Ishikawa (cell line): ENCODE results near the gene GHRL.

Experiments used
- CEBPB ChIP-seq: IDR thresholded peaks from 2 replicates; pipeline ENCODE4 v1.6.1; 2012
- CREB1 ChIP-seq: IDR thresholded peaks from 2 replicates; pipeline ENCODE4 v1.6.1; 2012; ENCODE audit warnings: low read depth
- EGR1 ChIP-seq: IDR thresholded peaks from 2 replicates; pipeline ENCODE4 v1.6.1; 2012
- EP300 ChIP-seq: IDR thresholded peaks from 2 replicates; pipeline ENCODE4 v1.6.1; 2012; ENCODE audit warnings: borderline replicate concordance
- FOXM1 ChIP-seq: IDR thresholded peaks from 2 replicates; pipeline ENCODE4 v1.6.1; 2012; ENCODE audit warnings: low read depth, borderline replicate concordance
- NFIC ChIP-seq: IDR thresholded peaks from 2 replicates; pipeline ENCODE4 v1.6.1; 2012
- RAD21 ChIP-seq: IDR thresholded peaks from 2 replicates; pipeline ENCODE4 v1.6.1; 2012; ENCODE audit warnings: low read depth
- TAF1 ChIP-seq: IDR thresholded peaks from 2 replicates; pipeline ENCODE4 v1.6.1; 2012; ENCODE audit warnings: low read depth, mild to moderate bottlenecking
- TCF12 ChIP-seq: IDR thresholded peaks from 2 replicates; pipeline ENCODE4 v1.6.1; 2012; ENCODE audit warnings: low read depth
- TEAD4 ChIP-seq: IDR thresholded peaks from 2 replicates; pipeline ENCODE4 v1.6.1; 2012
- YY1 ChIP-seq: IDR thresholded peaks from 2 replicates; pipeline ENCODE4 v1.6.1; 2012; ENCODE audit warnings: low read depth
- ZBTB7A ChIP-seq: IDR thresholded peaks from 2 replicates; pipeline ENCODE4 v1.6.1; 2012; ENCODE audit warnings: low read depth
- TF ChIP-seq, protein P1 (sequence below): IDR thresholded peaks from 2 replicates; pipeline ENCODE4 v1.6.1; 2012
- TF ChIP-seq, protein P2 (sequence below): IDR thresholded peaks from 2 replicates; pipeline ENCODE4 v1.6.1; 2012; ENCODE audit warnings: low read depth, mild to moderate bottlenecking
- TF ChIP-seq, protein P3 (sequence below): IDR thresholded peaks from 2 replicates; pipeline ENCODE4 v1.6.1; 2012

The GHRL gene

DNA sequence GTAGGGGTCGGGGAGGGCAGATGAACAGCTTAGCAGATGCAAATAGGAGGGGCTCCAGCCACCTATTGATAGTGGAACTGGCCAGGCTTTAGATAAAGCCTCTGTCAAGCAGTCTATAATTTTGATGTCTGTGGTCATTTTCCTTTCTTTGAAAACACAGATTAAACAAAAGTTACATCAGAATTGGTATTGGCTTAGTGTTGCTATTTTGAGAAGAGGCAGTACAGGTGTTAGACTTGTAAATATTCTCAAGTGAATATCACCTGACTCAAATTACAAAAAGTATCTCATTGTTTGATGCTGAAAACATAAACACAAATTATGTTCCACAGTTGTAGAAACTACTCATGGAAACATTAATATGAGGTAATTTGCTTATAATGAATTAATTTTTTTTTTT, 18.1 kb downstream of the GHRL start:
- TF ChIP-seq RAD21 (no peak), NFIC (no peak), EGR1 (no peak), CEBPB (no peak), FOXM1 (no peak), TCF12 (no peak), ZBTB7A (no peak), CREB1 (no peak), EP300 (no peak), YY1 (no peak), TEAD4 (no peak), TAF1 (no peak)
- TF ChIP-seq, protein P1, sequence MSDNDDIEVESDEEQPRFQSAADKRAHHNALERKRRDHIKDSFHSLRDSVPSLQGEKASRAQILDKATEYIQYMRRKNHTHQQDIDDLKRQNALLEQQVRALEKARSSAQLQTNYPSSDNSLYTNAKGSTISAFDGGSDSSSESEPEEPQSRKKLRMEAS: no peak
- TF ChIP-seq, protein P2, sequence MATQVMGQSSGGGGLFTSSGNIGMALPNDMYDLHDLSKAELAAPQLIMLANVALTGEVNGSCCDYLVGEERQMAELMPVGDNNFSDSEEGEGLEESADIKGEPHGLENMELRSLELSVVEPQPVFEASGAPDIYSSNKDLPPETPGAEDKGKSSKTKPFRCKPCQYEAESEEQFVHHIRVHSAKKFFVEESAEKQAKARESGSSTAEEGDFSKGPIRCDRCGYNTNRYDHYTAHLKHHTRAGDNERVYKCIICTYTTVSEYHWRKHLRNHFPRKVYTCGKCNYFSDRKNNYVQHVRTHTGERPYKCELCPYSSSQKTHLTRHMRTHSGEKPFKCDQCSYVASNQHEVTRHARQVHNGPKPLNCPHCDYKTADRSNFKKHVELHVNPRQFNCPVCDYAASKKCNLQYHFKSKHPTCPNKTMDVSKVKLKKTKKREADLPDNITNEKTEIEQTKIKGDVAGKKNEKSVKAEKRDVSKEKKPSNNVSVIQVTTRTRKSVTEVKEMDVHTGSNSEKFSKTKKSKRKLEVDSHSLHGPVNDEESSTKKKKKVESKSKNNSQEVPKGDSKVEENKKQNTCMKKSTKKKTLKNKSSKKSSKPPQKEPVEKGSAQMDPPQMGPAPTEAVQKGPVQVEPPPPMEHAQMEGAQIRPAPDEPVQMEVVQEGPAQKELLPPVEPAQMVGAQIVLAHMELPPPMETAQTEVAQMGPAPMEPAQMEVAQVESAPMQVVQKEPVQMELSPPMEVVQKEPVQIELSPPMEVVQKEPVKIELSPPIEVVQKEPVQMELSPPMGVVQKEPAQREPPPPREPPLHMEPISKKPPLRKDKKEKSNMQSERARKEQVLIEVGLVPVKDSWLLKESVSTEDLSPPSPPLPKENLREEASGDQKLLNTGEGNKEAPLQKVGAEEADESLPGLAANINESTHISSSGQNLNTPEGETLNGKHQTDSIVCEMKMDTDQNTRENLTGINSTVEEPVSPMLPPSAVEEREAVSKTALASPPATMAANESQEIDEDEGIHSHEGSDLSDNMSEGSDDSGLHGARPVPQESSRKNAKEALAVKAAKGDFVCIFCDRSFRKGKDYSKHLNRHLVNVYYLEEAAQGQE: no peak
- TF ChIP-seq, protein P3, sequence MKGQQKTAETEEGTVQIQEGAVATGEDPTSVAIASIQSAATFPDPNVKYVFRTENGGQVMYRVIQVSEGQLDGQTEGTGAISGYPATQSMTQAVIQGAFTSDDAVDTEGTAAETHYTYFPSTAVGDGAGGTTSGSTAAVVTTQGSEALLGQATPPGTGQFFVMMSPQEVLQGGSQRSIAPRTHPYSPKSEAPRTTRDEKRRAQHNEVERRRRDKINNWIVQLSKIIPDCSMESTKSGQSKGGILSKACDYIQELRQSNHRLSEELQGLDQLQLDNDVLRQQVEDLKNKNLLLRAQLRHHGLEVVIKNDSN: no peak

DNA sequence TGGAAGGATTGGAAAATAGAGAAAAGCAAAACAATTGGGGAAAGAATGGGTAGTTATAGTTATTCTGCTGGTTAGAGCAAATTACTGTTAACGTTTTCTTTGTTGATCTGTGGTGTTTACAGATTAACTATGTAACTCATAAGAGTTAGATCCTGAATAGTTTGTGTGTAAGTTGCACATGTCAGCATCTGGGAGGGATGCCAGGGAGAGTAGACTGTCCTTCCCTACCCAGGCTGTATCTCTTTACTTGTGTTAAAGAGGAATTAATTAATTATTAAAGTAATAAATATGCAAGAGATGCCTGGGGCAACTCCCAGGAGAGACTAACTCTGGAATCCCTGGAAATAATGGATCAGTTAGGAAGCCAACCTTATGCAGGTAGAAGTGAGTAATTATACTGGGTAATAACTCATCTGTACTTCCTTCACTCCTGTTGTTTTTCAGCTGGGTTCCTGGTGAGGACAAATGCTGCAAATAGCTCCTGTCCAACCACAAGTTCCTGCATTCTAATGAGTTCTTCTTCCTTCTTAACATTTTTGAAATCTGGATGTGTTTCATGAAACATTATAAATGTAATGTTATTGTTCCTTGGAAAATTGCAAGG, 18.9 kb downstream of the GHRL start:
- TF ChIP-seq, protein P2: no peak
- no peak for TF ChIP-seq TCF12
- no peak for TF ChIP-seq CEBPB
- TF ChIP-seq NFIC: no peak
- TF ChIP-seq YY1: no peak
- TF ChIP-seq FOXM1: no peak
- no peak for TF ChIP-seq TEAD4
- no peak for TF ChIP-seq EP300
- TF ChIP-seq, protein P1: no peak
- no peak for TF ChIP-seq TAF1
- TF ChIP-seq, protein P3: no peak
- no peak for TF ChIP-seq ZBTB7A
- TF ChIP-seq EGR1: no peak
- no peak for TF ChIP-seq RAD21
- TF ChIP-seq CREB1: no peak

DNA sequence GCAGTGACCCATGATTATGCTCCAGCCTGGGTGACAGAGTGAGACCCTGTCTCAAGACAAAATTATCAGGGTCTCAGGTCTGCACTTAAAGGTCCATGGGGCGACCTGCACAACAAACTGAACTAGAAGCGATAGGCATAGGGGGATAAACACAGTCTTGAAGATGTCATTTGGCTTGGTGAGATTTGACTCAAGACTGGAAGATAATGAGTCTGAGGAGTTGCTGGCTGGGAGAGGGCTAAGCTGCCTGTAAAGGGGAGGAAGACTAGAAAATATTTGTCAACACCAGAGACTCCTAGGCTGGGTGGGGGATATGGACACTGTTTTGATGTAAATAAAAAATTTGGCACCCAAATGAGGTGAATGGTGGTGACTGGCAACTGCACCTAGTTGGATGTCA, 19.8 kb downstream of the GHRL start:
- no peak for TF ChIP-seq ZBTB7A
- no peak for TF ChIP-seq FOXM1
- TF ChIP-seq TAF1: no peak

DNA sequence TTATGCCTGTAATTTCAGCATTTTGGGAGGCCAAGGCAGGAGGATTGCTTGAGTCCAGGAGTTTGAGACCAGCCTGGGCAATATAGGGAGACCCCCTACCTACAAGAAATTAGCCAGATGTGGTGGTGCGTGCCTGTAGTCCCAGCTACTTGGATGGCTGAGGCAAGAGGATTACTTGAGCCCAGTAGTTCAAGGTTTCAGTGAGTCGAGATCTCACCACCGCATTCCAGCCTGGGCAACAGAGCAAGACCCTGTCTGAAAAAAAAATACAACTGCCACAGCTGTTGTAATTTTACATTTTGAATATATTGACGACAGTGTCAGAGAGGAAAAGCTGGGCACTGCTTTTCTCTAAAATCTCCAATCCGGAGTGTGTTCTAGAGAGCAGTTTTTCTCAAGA, 23.3 kb downstream of the GHRL start:
- TF ChIP-seq NFIC (no peak), FOXM1 (no peak), TEAD4 (no peak), CEBPB (no peak), TCF12 (no peak), CREB1 (no peak), ZBTB7A (no peak), EGR1 (no peak), EP300 (no peak), YY1 (no peak), RAD21 (no peak), TAF1 (no peak)
- TF ChIP-seq, protein P2: no peak
- TF ChIP-seq, protein P1: no peak
- TF ChIP-seq, protein P3: no peak
